GM10248 (cell line): Measurements from ENCODE around the gene AXL.

Experiments
- CTCF ChIA-PET: fragments of 300-600 bp; sonication (Branson Sonifier 250); formaldehyde crosslinking; extraction: SDS; loops from one replicate; lab custom pipeline; 2021; ENCODE audit warnings: antibody characterized with exemption; lab: Yijun Ruan, JAX
- POLR2A ChIA-PET: fragments of 350-650 bp; sonication (Branson Sonifier 250); formaldehyde crosslinking; extraction: SDS; loops from one replicate; lab custom pipeline; 2020; ENCODE audit warnings: antibody characterized with exemption; lab: Yijun Ruan, JAX
- DNase-seq: peaks from one replicate; pipeline ENCODE4 v3.0.0; 2012; ENCODE audit errors: extremely low spot score
- CTCF ChIP-seq: IDR thresholded peaks from 2 replicates; pipeline ENCODE4 v1.5.1; 2012; ENCODE audit warnings: mild to moderate bottlenecking, low read depth; ENCODE audit errors: extremely low read depth, missing control alignments, control extremely low read depth

AXL gene

GRCh38 chr19:41307954-41308449 is 89.0 kb downstream of the AXL start:
- DNase-seq = no peak
- no peak for TF ChIP-seq CTCF
- POLR2A ChIA-PET = interaction anchor here (1.8 kb wide), 1 partner anchor 44 kb away, joined by 7 read pairs; the partner anchor contains the start of gene HNRNPUL1
- CTCF ChIA-PET = interaction anchor here (0.7 to 6.3 kb wide), 25 partner anchors 9 to 645 kb away, joined by 3 to 124 read pairs (median 4); partner anchors contain the start of gene HNRNPUL1

GRCh38 chr19:41308450-41309179 is 89.6 kb downstream of the AXL start:
- peak; percentile 98 for TF ChIP-seq CTCF
- CTCF ChIA-PET = interaction anchor here (0.6 to 6.3 kb wide), 37 partner anchors 8 to 663 kb away, joined by 3 to 124 read pairs (median 4); partner anchors contain the start of gene HNRNPUL1
- POLR2A ChIA-PET = interaction anchor here (1.0 to 1.8 kb wide), 2 partner anchors 44 kb away, joined by 3 to 7 read pairs; partner anchors contain the start of gene HNRNPUL1
- DNase-seq = peak; percentile 78

- ChIA-PET CTCF (interaction anchor here (0.6 to 6.3 kb wide), 30 partner anchors 8 to 664 kb away, joined by 3 to 124 read pairs (median 5); partner anchors contain the start of gene HNRNPUL1), POLR2A (interaction anchor here (0.7 to 1.8 kb wide), 3 partner anchors 12 to 45 kb away, joined by 3 to 7 read pairs (median 4); partner anchors contain the start of gene HNRNPUL1)
- no peak for DNase-seq
Observed at GRCh38 chr19:41309180-41310032, 90.4 kb downstream of the AXL start.

GRCh38 chr19:41310033-41310831 is 91.2 kb downstream of the AXL start, which contains the start of gene CCDC97:
CCDC97 (plus strand) TSS chr19:41310172; CDS start chr19:41310311, 139 bp downstream.
- TF ChIP-seq CTCF = no peak
- ChIA-PET CTCF (interaction anchor here (1.0 to 6.3 kb wide), 4 partner anchors 15 to 107 kb away, joined by 3 to 124 read pairs (median 28); no protein-coding TSS in a partner anchor), POLR2A (interaction anchor here (0.7 to 1.0 kb wide), 2 partner anchors 13 to 42 kb away, joined by 3 to 4 read pairs; no protein-coding TSS in a partner anchor)

More at GRCh38 chr19:41309180-41310032, 90.4 kb downstream of the AXL start:
- TF ChIP-seq CTCF = no peak

GRCh38 chr19:41311072-41311471 is 92.0 kb downstream of the AXL start:
- ChIA-PET POLR2A (interaction anchor here (1.0 kb wide), 1 partner anchor 40 kb away, joined by 3 read pairs; no protein-coding TSS in a partner anchor), CTCF (interaction anchor here (1.0 to 6.3 kb wide), 3 partner anchors 16 to 47 kb away, joined by 3 to 124 read pairs (median 3); partner anchors contain the start of gene HNRNPUL1)
- no peak for TF ChIP-seq CTCF
- no peak for DNase-seq

More at GRCh38 chr19:41310033-41310831, 91.2 kb downstream of the AXL start, which contains the start of gene CCDC97:
- DNase-seq = peak; percentile 93
